IMR-90 (cell line): ENCODE data around the gene AADACL3. TPM values are rescaled to one million over a fixed set of nuclear protein-coding genes. Genes with fewer than 3 reads are reported as not detected.

Source experiments
- ATAC-seq: fragments of 200-7000 bp; cut with Tn5 transposase; 2 replicates; pipeline ENCODE4 v1.9.1; 2020; ENCODE audit warnings: low read depth, mild to moderate bottlenecking, moderate library complexity
- BruUV-seq: library from RNA; stranded (reverse); fragments of 400-500 nt; replicated peaks from 2 replicates; lab custom pipeline; 2021; lab: Mats Ljungman, UMichigan
- CTCF ChIA-PET: fragments of 300-600 bp; formaldehyde crosslinking; extraction: SDS; loops from one replicate; lab custom pipeline; 2021; ENCODE audit warnings: antibody characterized with exemption; lab: Yijun Ruan, JAX
- POLR2A ChIA-PET: fragments of 300-600 bp; sonication (Branson Sonifier 250); formaldehyde crosslinking; loops from one replicate; lab custom pipeline; 2022; ENCODE audit warnings: antibody characterized with exemption; ENCODE audit not compliant: unreplicated experiment; lab: Charles Lee
- DNase-seq: peaks from one replicate; pipeline ENCODE4 v3.0.0; 2013
- H2AFZ ChIP-seq: replicated peaks from 2 replicates; pipeline ENCODE3; 2013; ENCODE audit warnings: low read length, mild to moderate bottlenecking; ENCODE audit not compliant: poor library complexity
- H2AK5ac ChIP-seq: 2 replicates; pipeline ENCODE4 v1.6.1; 2013; ENCODE audit warnings: low read depth, low read length, inconsistent platforms
- H2AK9ac ChIP-seq: replicated peaks from 2 replicates; pipeline ENCODE3; 2013; ENCODE audit warnings: mild to moderate bottlenecking, low read depth, low read length, moderate library complexity; ENCODE audit not compliant: poor library complexity
- H2BK120ac ChIP-seq: 2 replicates; pipeline ENCODE4 v1.6.1; 2013; ENCODE audit warnings: low read depth, low read length, inconsistent platforms
- H2BK15ac ChIP-seq: 3 replicates; pipeline ENCODE4 v1.6.1; 2013; ENCODE audit warnings: low read depth, low read length, inconsistent platforms
- H2BK20ac ChIP-seq: 2 replicates; pipeline ENCODE4 v1.6.1; 2013; ENCODE audit warnings: low read depth, mild to moderate bottlenecking, inconsistent platforms, low read length, moderate library complexity
- H2BK5ac ChIP-seq: 2 replicates; pipeline ENCODE4 v1.6.1; 2013; ENCODE audit warnings: mild to moderate bottlenecking, low read depth, low read length, inconsistent platforms; ENCODE audit not compliant: poor library complexity, severe bottlenecking
- H3K14ac ChIP-seq: replicated peaks from 2 replicates; pipeline ENCODE4 v1.6.1; 2013; ENCODE audit warnings: low read depth, low read length, inconsistent platforms
- H3K18ac ChIP-seq: 2 replicates; pipeline ENCODE4 v1.6.1; 2013; ENCODE audit warnings: low read depth, low read length, control low read depth
- H3K23ac ChIP-seq: 2 replicates; pipeline ENCODE4 v1.6.1; 2013; ENCODE audit warnings: low read depth, low read length, inconsistent platforms
- H3K27ac ChIP-seq: 2 replicates; pipeline ENCODE4 v1.5.1; 2013; ENCODE audit warnings: mild to moderate bottlenecking, control low read depth, low read length; ENCODE audit not compliant: insufficient read depth
- H3K27me3 ChIP-seq: 2 replicates; pipeline ENCODE4 v1.6.1; 2013; ENCODE audit warnings: low read length; ENCODE audit not compliant: control insufficient read depth, insufficient read depth
- H3K36me3 ChIP-seq: 2 replicates; pipeline ENCODE4 v1.6.1; 2013; ENCODE audit warnings: low read length, mixed read lengths; ENCODE audit not compliant: control insufficient read depth, insufficient read depth
- H3K4ac ChIP-seq: 2 replicates; pipeline ENCODE4 v1.6.1; 2013; ENCODE audit warnings: low read depth, low read length, inconsistent platforms
- H3K4me1 ChIP-seq: 2 replicates; pipeline ENCODE4 v1.6.1; 2013; ENCODE audit warnings: low read length, mixed read lengths; ENCODE audit not compliant: control insufficient read depth, insufficient read depth
- H3K4me2 ChIP-seq: 2 replicates; pipeline ENCODE4 v1.6.1; 2013; ENCODE audit warnings: low read depth, mild to moderate bottlenecking, control low read depth, low read length, moderate library complexity
- H3K4me3 ChIP-seq: 2 replicates; pipeline ENCODE4 v1.5.1; 2013; ENCODE audit warnings: low read depth, mild to moderate bottlenecking, control low read depth, low read length, moderate library complexity; ENCODE audit not compliant: insufficient read depth
- H3K56ac ChIP-seq: 2 replicates; pipeline ENCODE4 v1.6.1; 2013; ENCODE audit warnings: low read length, inconsistent platforms; ENCODE audit not compliant: insufficient read depth; ENCODE audit errors: extremely low read depth
- H3K79me1 ChIP-seq, 2 experiments: 2 replicates each; pipeline ENCODE4 v1.6.1; 2013; ENCODE audit warnings: low read length in 2 of 2, inconsistent platforms in 1 of 2, low read depth in 1 of 2
- H3K9ac ChIP-seq: 2 replicates; pipeline ENCODE4 v1.6.1; 2013; ENCODE audit warnings: low read depth, low read length, control low read depth
- H3K9me1 ChIP-seq: 2 replicates; pipeline ENCODE4 v1.6.1; 2013; ENCODE audit warnings: low read length, inconsistent platforms; ENCODE audit not compliant: insufficient read depth
- H3K9me3 ChIP-seq: 2 replicates; pipeline ENCODE4 v1.6.1; 2013; ENCODE audit warnings: low read length; ENCODE audit not compliant: control insufficient read depth, insufficient read depth
- H4K20me1 ChIP-seq: 2 replicates; pipeline ENCODE4 v1.6.1; 2013; ENCODE audit warnings: low read length, inconsistent platforms; ENCODE audit not compliant: insufficient read depth
- H4K5ac ChIP-seq: 2 replicates; pipeline ENCODE4 v1.6.1; 2013; ENCODE audit warnings: mild to moderate bottlenecking, low read depth, low read length, control low read depth
- H4K8ac ChIP-seq, 2 experiments: 2 replicates each; pipeline ENCODE4 v1.6.1; 2013; ENCODE audit warnings: low read depth in 2 of 2, low read length in 2 of 2, control low read depth in 1 of 2, inconsistent platforms in 1 of 2
- H4K91ac ChIP-seq: 2 replicates; pipeline ENCODE4 v1.6.1; 2013; ENCODE audit warnings: low read depth, low read length, inconsistent platforms; ENCODE audit not compliant: insufficient read depth
- BHLHE40 ChIP-seq: fragments of 150-350 bp; IDR thresholded peaks from 2 replicates; pipeline ENCODE4 v1.6.1; 2016; ENCODE audit warnings: mild to moderate bottlenecking, low read depth, low read length
- CEBPB ChIP-seq: IDR thresholded peaks from 2 replicates; pipeline ENCODE4 v1.6.1; 2012; ENCODE audit warnings: low read depth, low read length, improper control_type of control experiment
- CHD1 ChIP-seq: IDR thresholded peaks from 2 replicates; pipeline ENCODE4 v1.6.1; 2012; ENCODE audit warnings: low read depth, low read length, improper control_type of control experiment
- FOS ChIP-seq: fragments of 150-350 bp; IDR thresholded peaks from 2 replicates; pipeline ENCODE4 v1.6.1; 2016; ENCODE audit warnings: low read depth, low read length
- MAFK ChIP-seq: IDR thresholded peaks from 2 replicates; pipeline ENCODE4 v1.6.1; 2012; ENCODE audit warnings: low read depth, low read length, improper control_type of control experiment
- MAZ ChIP-seq: IDR thresholded peaks from 2 replicates; pipeline ENCODE4 v1.6.1; 2012; ENCODE audit warnings: low read depth, mild to moderate bottlenecking, low read length, improper control_type of control experiment, moderate library complexity, borderline replicate concordance
- MXI1 ChIP-seq: IDR thresholded peaks from 2 replicates; pipeline ENCODE4 v1.6.1; 2012; ENCODE audit warnings: low read depth, mild to moderate bottlenecking, low read length, moderate library complexity, borderline replicate concordance
- NFE2L2 ChIP-seq: fragments of 150-350 bp; IDR thresholded peaks from 2 replicates; pipeline ENCODE4 v1.6.1; 2016; ENCODE audit warnings: low read depth, mild to moderate bottlenecking, low read length
- POLR2A ChIP-seq: IDR thresholded peaks from 2 replicates; pipeline ENCODE4 v1.6.1; 2012; ENCODE audit warnings: mild to moderate bottlenecking, low read depth, low read length
- RAD21 ChIP-seq: IDR thresholded peaks from 2 replicates; pipeline ENCODE4 v1.6.1; 2012; ENCODE audit warnings: low read length, improper control_type of control experiment
- RCOR1 ChIP-seq: IDR thresholded peaks from 2 replicates; pipeline ENCODE4 v1.6.1; 2012; ENCODE audit warnings: mild to moderate bottlenecking, low read length, improper control_type of control experiment; ENCODE audit not compliant: insufficient replicate concordance
- RFX5 ChIP-seq: IDR thresholded peaks from 2 replicates; pipeline ENCODE4 v1.8.0; 2012; ENCODE audit warnings: low read depth, mild to moderate bottlenecking, low read length, moderate library complexity
- SMC3 ChIP-seq: fragments of 150-350 bp; IDR thresholded peaks from 2 replicates; pipeline ENCODE4 v1.6.1; 2016; ENCODE audit warnings: low read depth, mild to moderate bottlenecking, antibody characterized with exemption, low read length, moderate library complexity
- WGBS, 2 experiments: methylation state at CpG; one replicate each; pipeline versions ENCODE4 v1.1.5 to v1.1.7; 2013; ENCODE audit warnings: missing lambda C conversion rate in 2 of 2; ENCODE audit not compliant: insufficient read length in 1 of 2; ENCODE audit errors: extremely low coverage in 2 of 2; 5-methylcytosine and 5-hydroxymethylcytosine counted together
- dilution Hi-C: fragments of 300-500 bp; cut with HindIII; formaldehyde crosslinking; loops from one replicate; pipeline ENCODE4 v1.14.3; 2018; ENCODE audit warnings: low sequenced_read_pairs; ENCODE audit not compliant: unreplicated experiment
- in situ Hi-C: fragments of 300-500 bp; cut with MboI; formaldehyde crosslinking; loops from 3 replicates; pipeline ENCODE4 v1.14.3; 2019; ENCODE audit warnings: low sequenced_read_pairs, inconsistent platforms, mixed read lengths
- intact Hi-C: fragments of 100-400 bp; cut with micrococcal nuclease; formaldehyde crosslinking; loops from 2 replicates; pipeline ENCODE4 v1.10.0; 2022
- polyA plus RNA-seq, 3 experiments: library from polyadenylated mRNA; depleted of rRNA; stranded (reverse); fragments of >200 nt; gene quantifications; 2 replicates each; pipeline ENCODE4 v1.2.3, GENCODE V29; 2012; ENCODE audit warnings: low replicate concordance in 1 of 3
- total RNA-seq: library from RNA; depleted of rRNA; stranded (reverse); fragments of >200 nt; gene quantifications from 2 replicates; pipeline ENCODE4 v1.2.3, GENCODE V29; 2012
- TF ChIP-seq, protein P1 (sequence below): fragments of 150-350 bp; IDR thresholded peaks from 2 replicates; pipeline ENCODE4 v1.6.1; 2016; ENCODE audit warnings: low read depth, mild to moderate bottlenecking, low read length, moderate library complexity, borderline replicate concordance
- TF ChIP-seq, protein P2 (sequence below): fragments of 150-350 bp; IDR thresholded peaks from 2 replicates; pipeline ENCODE4 v1.6.1; 2017; ENCODE audit warnings: mild to moderate bottlenecking, antibody characterized with exemption, low read length, low read depth
- TF ChIP-seq, protein P3 (sequence below): conservative IDR thresholded peaks from 2 replicates; pipeline ENCODE4 v1.5.1; 2012; ENCODE audit warnings: mild to moderate bottlenecking, low read depth, low read length, improper control_type of control experiment

AADACL3 gene
- total and polyA plus RNA-seq, 2 of the 4 experiments (the other 2 are of a cell fraction): not detected

DNA sequence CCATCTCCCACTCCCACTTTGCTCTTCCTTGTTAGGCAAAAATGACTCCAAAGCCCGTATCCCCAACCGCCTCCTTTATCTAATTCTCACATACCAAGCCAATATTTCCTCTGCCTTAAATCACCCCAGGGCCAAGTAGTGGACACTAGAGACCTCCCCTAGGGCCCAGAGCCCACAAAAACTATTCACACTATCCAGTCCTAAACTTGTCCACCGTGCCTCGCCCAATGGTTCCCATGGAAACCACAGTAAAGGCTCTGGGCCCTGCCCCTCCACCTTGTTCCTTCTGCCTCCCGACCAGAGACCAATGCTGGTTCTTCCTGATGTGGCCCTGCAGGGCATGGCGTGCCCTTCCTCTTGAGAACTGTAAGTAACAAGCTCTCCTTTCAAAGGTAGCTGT, 41.9 kb downstream of the AADACL3 start:
- Histone ChIP-seq H2AK9ac (no peak overlapping the region), H2BK120ac (no peak overlapping the region), H3K18ac (no peak overlapping the region), H3K4me3 (no peak overlapping the region), H3K4me1 (no peaks in the 10 kb centered on the region), H4K8ac (no peak overlapping the region), H2BK20ac (no peak overlapping the region), H3K36me3 (no peaks in the 10 kb centered on the region), H2BK5ac (no peak overlapping the region), H3K9me3 (peaks cover 22% of the 10 kb centered on the region), H2AFZ (no peak overlapping the region), H3K4ac (no peak overlapping the region), H3K56ac (no peak overlapping the region), H4K5ac (no peak overlapping the region), H3K14ac (no peak overlapping the region), H2BK15ac (no peak overlapping the region), H3K9me1 (no peaks in the 10 kb centered on the region), H3K27me3 (no peaks in the 10 kb centered on the region), H3K9ac (no peak overlapping the region), H3K23ac (no peak overlapping the region), H3K79me1 (no peaks in the 10 kb centered on the region), H4K91ac (no peak overlapping the region), H3K27ac (no peak overlapping the region), H3K4me2 (no peak overlapping the region), H4K20me1 (no peaks in the 10 kb centered on the region), H2AK5ac (no peak overlapping the region)
- dilution Hi-C loops (no loop called here), in situ Hi-C loops (no loop called here), intact Hi-C loops (no loop called here)
- no TSS peak for BruUV-seq
- TF ChIP-seq MAFK: no peak
- TF ChIP-seq RFX5: no peak
- no peak for TF ChIP-seq SMC3
- no peak for TF ChIP-seq RCOR1
- TF ChIP-seq, protein P1, sequence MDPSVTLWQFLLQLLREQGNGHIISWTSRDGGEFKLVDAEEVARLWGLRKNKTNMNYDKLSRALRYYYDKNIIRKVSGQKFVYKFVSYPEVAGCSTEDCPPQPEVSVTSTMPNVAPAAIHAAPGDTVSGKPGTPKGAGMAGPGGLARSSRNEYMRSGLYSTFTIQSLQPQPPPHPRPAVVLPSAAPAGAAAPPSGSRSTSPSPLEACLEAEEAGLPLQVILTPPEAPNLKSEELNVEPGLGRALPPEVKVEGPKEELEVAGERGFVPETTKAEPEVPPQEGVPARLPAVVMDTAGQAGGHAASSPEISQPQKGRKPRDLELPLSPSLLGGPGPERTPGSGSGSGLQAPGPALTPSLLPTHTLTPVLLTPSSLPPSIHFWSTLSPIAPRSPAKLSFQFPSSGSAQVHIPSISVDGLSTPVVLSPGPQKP: no peak
- no peak for TF ChIP-seq FOS
- TF ChIP-seq CEBPB: no peak
- TF ChIP-seq NFE2L2: no peak
- TF ChIP-seq BHLHE40: no peak
- no peak for TF ChIP-seq MAZ
- TF ChIP-seq, protein P2, sequence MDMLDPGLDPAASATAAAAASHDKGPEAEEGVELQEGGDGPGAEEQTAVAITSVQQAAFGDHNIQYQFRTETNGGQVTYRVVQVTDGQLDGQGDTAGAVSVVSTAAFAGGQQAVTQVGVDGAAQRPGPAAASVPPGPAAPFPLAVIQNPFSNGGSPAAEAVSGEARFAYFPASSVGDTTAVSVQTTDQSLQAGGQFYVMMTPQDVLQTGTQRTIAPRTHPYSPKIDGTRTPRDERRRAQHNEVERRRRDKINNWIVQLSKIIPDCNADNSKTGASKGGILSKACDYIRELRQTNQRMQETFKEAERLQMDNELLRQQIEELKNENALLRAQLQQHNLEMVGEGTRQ: no peak
- TF ChIP-seq RAD21: no peak
- no peak for TF ChIP-seq MXI1
- TF ChIP-seq CHD1: no peak
- TF ChIP-seq POLR2A: no peak
- TF ChIP-seq, protein P3, sequence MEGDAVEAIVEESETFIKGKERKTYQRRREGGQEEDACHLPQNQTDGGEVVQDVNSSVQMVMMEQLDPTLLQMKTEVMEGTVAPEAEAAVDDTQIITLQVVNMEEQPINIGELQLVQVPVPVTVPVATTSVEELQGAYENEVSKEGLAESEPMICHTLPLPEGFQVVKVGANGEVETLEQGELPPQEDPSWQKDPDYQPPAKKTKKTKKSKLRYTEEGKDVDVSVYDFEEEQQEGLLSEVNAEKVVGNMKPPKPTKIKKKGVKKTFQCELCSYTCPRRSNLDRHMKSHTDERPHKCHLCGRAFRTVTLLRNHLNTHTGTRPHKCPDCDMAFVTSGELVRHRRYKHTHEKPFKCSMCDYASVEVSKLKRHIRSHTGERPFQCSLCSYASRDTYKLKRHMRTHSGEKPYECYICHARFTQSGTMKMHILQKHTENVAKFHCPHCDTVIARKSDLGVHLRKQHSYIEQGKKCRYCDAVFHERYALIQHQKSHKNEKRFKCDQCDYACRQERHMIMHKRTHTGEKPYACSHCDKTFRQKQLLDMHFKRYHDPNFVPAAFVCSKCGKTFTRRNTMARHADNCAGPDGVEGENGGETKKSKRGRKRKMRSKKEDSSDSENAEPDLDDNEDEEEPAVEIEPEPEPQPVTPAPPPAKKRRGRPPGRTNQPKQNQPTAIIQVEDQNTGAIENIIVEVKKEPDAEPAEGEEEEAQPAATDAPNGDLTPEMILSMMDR: no peak
- ChIA-PET POLR2A (no interaction called here), CTCF (no interaction called here)
- 64% methylated on average over 2 of the region's 6 CpGs; no CpG with 5 or more reads in 1 of the 2 experiments for WGBS, 2 experiments
- no peak for ATAC-seq
- DNase-seq: no peak
